DOHH2 (cell line): Measurements from ENCODE around the gene SH2D4B.

ENCODE experiments used
- EZH2phosphoT487 ChIP-seq: fragments of 200-600 bp; sonication (generic); IDR thresholded peaks from 2 replicates; pipeline ENCODE4 v1.6.1; 2017; ENCODE audit warnings: borderline replicate concordance, mild to moderate bottlenecking, antibody characterized with exemption, low read length, moderate library complexity, mixed read lengths
- TF ChIP-seq, protein P1 (sequence below): fragments of 200-600 bp; sonication (generic); IDR thresholded peaks from one replicate; pipeline ENCODE4 v1.5.1; 2014; ENCODE audit warnings: antibody characterized with exemption, mild to moderate bottlenecking, low read depth, low read length; ENCODE audit not compliant: poor library complexity, severe bottlenecking

DNA sequence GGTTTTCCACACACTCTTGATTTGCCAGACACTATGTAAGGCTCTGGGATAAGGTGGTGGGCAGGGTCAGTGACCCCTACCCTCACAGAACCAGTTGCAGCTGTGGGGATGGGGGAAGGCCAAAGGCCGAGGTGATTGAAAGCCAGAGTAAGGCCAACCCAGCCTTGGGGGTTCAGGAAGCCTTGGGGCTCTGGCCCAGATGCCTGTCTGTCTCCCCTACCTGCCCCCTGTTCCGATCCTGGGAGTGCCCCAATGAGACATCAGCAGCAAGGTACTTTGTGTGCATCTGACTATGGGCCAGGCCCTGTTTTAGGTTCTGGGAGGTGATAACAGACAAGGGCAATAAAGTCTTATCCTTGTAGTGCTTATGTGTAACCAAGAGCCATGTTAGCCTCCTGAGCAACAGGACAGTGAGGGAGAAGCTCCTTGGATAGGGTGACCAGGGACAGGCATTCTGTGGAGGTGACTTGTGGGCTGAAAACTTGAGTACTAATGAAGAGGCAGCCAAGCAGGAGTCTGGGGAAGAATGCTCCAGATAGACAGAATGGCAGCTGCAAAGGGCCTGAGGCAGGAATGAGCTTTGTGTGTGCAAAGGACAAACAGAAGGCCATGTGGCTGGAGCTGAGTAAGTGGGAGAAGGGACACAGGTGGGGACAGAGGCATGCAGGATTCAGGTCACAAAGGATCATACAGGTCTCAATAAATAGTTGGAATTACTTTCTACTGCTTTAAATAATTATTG, 48.2 kb upstream of the SH2D4B start:
- TF ChIP-seq, protein P1, sequence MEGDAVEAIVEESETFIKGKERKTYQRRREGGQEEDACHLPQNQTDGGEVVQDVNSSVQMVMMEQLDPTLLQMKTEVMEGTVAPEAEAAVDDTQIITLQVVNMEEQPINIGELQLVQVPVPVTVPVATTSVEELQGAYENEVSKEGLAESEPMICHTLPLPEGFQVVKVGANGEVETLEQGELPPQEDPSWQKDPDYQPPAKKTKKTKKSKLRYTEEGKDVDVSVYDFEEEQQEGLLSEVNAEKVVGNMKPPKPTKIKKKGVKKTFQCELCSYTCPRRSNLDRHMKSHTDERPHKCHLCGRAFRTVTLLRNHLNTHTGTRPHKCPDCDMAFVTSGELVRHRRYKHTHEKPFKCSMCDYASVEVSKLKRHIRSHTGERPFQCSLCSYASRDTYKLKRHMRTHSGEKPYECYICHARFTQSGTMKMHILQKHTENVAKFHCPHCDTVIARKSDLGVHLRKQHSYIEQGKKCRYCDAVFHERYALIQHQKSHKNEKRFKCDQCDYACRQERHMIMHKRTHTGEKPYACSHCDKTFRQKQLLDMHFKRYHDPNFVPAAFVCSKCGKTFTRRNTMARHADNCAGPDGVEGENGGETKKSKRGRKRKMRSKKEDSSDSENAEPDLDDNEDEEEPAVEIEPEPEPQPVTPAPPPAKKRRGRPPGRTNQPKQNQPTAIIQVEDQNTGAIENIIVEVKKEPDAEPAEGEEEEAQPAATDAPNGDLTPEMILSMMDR, result no peak
- TF ChIP-seq EZH2phosphoT487, result no peak
